KMS-11 (cell line): ENCODE measurements around the gene NUDT7.

Experiments
- H2AFZ ChIP-seq: fragments of 200-600 bp; sonication (generic); 2 replicates; pipeline ENCODE4 v1.6.1; 2016; ENCODE audit warnings: antibody characterized with exemption, mixed run types, low read depth
- H3K27ac ChIP-seq: fragments of 200-600 bp; sonication (generic); 2 replicates; pipeline ENCODE4 v1.6.1; 2016; ENCODE audit warnings: mild to moderate bottlenecking, mixed run types
- H3K27me3 ChIP-seq: fragments of 200-600 bp; sonication (generic); 2 replicates; pipeline ENCODE4 v1.6.1; 2017; ENCODE audit warnings: mild to moderate bottlenecking, low read depth, mixed run types, moderate library complexity; ENCODE audit not compliant: insufficient read depth
- H3K36me3 ChIP-seq: fragments of 200-600 bp; sonication (generic); 2 replicates; pipeline ENCODE4 v1.6.1; 2017; ENCODE audit warnings: mild to moderate bottlenecking, mixed run types; ENCODE audit not compliant: insufficient read depth
- H3K4me1 ChIP-seq: fragments of 200-600 bp; sonication (generic); 2 replicates; pipeline ENCODE4 v1.6.1; 2016; ENCODE audit warnings: mild to moderate bottlenecking, low read depth, mixed run types; ENCODE audit not compliant: poor library complexity, severe bottlenecking
- H3K4me2 ChIP-seq: fragments of 200-600 bp; sonication (generic); 2 replicates; pipeline ENCODE4 v1.7.0; 2016; ENCODE audit warnings: mild to moderate bottlenecking, mixed run types
- H3K4me3 ChIP-seq: fragments of 200-600 bp; sonication (generic); IDR thresholded peaks from 2 replicates; pipeline ENCODE4 v1.6.1; 2017; ENCODE audit warnings: low read depth, low read length, mixed read lengths; ENCODE audit not compliant: insufficient read depth
- H3K79me2 ChIP-seq: fragments of 200-600 bp; sonication (generic); 2 replicates; pipeline ENCODE4 v1.6.1; 2016; ENCODE audit warnings: low read depth, mixed run types; ENCODE audit not compliant: insufficient read depth
- H3K9ac ChIP-seq: fragments of 200-600 bp; sonication (generic); 2 replicates; pipeline ENCODE4 v1.6.1; 2016; ENCODE audit warnings: mild to moderate bottlenecking, mixed run types
- H4K20me1 ChIP-seq: fragments of 200-600 bp; sonication (generic); 2 replicates; pipeline ENCODE4 v1.6.1; 2016; ENCODE audit warnings: mild to moderate bottlenecking, mixed run types; ENCODE audit not compliant: insufficient read depth
- TF ChIP-seq, protein P1 (sequence below): fragments of 200-600 bp; sonication (generic); conservative IDR thresholded peaks from 2 replicates; pipeline ENCODE4 v1.6.1; 2017; ENCODE audit warnings: low read depth, mild to moderate bottlenecking, antibody characterized with exemption, low read length, moderate library complexity, mixed read lengths

Gene NUDT7

GRCh38 chr16:77732241-77732946, 10.1 kb downstream of the NUDT7 start:
- Histone ChIP-seq H3K9ac (no peak overlapping the region), H3K27ac (no peak overlapping the region), H3K4me2 (no peak overlapping the region), H2AFZ (no peak overlapping the region), H3K79me2 (no peaks in the 10 kb centered on the region), H3K27me3 (no peaks in the 10 kb centered on the region), H3K4me1 (peaks cover 10% of the 10 kb centered on the region), H3K4me3 (no peak overlapping the region), H4K20me1 (no peaks in the 10 kb centered on the region), H3K36me3 (no peaks in the 10 kb centered on the region)
- TF ChIP-seq, protein P1, sequence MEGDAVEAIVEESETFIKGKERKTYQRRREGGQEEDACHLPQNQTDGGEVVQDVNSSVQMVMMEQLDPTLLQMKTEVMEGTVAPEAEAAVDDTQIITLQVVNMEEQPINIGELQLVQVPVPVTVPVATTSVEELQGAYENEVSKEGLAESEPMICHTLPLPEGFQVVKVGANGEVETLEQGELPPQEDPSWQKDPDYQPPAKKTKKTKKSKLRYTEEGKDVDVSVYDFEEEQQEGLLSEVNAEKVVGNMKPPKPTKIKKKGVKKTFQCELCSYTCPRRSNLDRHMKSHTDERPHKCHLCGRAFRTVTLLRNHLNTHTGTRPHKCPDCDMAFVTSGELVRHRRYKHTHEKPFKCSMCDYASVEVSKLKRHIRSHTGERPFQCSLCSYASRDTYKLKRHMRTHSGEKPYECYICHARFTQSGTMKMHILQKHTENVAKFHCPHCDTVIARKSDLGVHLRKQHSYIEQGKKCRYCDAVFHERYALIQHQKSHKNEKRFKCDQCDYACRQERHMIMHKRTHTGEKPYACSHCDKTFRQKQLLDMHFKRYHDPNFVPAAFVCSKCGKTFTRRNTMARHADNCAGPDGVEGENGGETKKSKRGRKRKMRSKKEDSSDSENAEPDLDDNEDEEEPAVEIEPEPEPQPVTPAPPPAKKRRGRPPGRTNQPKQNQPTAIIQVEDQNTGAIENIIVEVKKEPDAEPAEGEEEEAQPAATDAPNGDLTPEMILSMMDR = no peak

DNA sequence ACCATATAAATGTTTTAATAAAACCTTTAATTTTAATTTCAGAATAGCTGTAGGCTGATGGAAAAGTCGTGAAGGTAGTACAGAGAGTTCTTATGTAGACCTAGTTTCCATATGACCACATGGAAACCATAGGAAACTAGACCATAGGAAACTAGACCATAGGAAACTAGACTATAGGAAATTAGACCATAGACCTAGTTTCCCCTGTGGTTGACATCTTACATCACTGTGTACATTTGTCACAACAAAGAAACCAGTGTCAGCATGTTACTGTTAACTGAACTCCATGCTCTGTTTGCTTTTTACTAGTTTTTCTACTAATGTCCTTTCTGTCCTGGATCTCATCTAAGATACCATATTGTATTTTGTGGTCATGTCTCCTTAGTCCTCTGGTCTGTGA, 14.6 kb downstream of the NUDT7 start:
- Histone ChIP-seq H3K9ac (no peak overlapping the region), H3K4me3 (no peak overlapping the region), H3K27ac (no peak overlapping the region), H3K4me1 (peaks cover 10% of the 10 kb centered on the region), H3K36me3 (no peaks in the 10 kb centered on the region), H4K20me1 (no peaks in the 10 kb centered on the region), H3K79me2 (no peaks in the 10 kb centered on the region), H3K4me2 (no peak overlapping the region), H3K27me3 (no peaks in the 10 kb centered on the region), H2AFZ (no peak overlapping the region)
- TF ChIP-seq, protein P1 = no peak

- Histone ChIP-seq H4K20me1 (no peaks in the 10 kb centered on the region), H3K27ac (no peak overlapping the region), H3K4me1 (peaks cover 10% of the 10 kb centered on the region), H3K27me3 (no peaks in the 10 kb centered on the region), H3K79me2 (no peaks in the 10 kb centered on the region), H3K4me3 (no peak overlapping the region), H3K9ac (no peak overlapping the region), H3K4me2 (no peak overlapping the region), H2AFZ (no peak overlapping the region), H3K36me3 (no peaks in the 10 kb centered on the region)
- TF ChIP-seq, protein P1 = no peak
Observed at GRCh38 chr16:77738706-77739558, 16.6 kb downstream of the NUDT7 start.

DNA sequence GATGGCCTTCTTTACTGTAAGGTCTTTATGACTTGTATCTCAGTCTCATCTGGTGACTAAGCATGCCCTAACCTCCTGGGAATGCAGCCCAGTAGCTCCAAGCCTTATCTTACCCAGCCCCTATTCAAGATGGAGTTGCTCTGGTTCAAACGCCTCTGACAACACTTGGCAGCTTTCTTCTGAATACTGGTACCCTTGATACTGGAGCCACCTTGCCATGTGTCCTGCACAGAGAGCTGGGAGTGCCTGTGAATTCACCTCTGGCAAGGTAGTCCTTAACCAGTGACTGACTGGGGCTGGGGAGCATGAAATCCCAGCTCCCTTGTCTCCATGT, 17.2 kb downstream of the NUDT7 start:
- Histone ChIP-seq H2AFZ (no peak overlapping the region), H3K4me2 (no peak overlapping the region), H3K27ac (no peak overlapping the region), H3K4me3 (no peak overlapping the region), H3K36me3 (no peaks in the 10 kb centered on the region), H3K4me1 (peaks cover 10% of the 10 kb centered on the region), H3K79me2 (no peaks in the 10 kb centered on the region), H3K9ac (no peak overlapping the region), H3K27me3 (no peaks in the 10 kb centered on the region), H4K20me1 (no peaks in the 10 kb centered on the region)
- TF ChIP-seq, protein P1 = no peak
